H9 (cell line): ENCODE data around the gene MAN1A1. TPM values are rescaled to one million over a fixed set of nuclear protein-coding genes. Genes with fewer than 3 reads are reported as not detected.

ENCODE experiments used
- DNase-seq: peaks from one replicate; pipeline ENCODE4 v3.0.0-alpha.2; 2017
- H2AFZ ChIP-seq: one replicate; pipeline ENCODE4 v1.6.1; 2013; ENCODE audit warnings: mild to moderate bottlenecking, low read length, control low read depth, moderate library complexity
- H2AK5ac ChIP-seq: 2 replicates; pipeline ENCODE4 v1.6.1; 2013; ENCODE audit warnings: low read length, control low read depth, mixed read lengths; ENCODE audit not compliant: insufficient read length
- H2BK120ac ChIP-seq: one replicate; pipeline ENCODE4 v1.6.1; 2013; ENCODE audit warnings: low read depth, mild to moderate bottlenecking, low read length, control low read depth, inconsistent platforms; ENCODE audit not compliant: poor library complexity, severe bottlenecking
- H2BK12ac ChIP-seq: 2 replicates; pipeline ENCODE4 v1.6.1; 2013; ENCODE audit warnings: low read length, control low read depth, mixed read lengths, low read depth; ENCODE audit not compliant: insufficient read length
- H2BK15ac ChIP-seq: 2 replicates; pipeline ENCODE4 v1.6.1; 2013; ENCODE audit warnings: low read depth, low read length, control low read depth
- H2BK20ac ChIP-seq: one replicate; pipeline ENCODE4 v1.6.1; 2013; ENCODE audit warnings: low read depth, mild to moderate bottlenecking, low read length, control low read depth, inconsistent platforms; ENCODE audit not compliant: poor library complexity, severe bottlenecking
- H2BK5ac ChIP-seq: 2 replicates; pipeline ENCODE4 v1.6.1; 2013; ENCODE audit warnings: low read length, control low read depth, mixed read lengths; ENCODE audit not compliant: insufficient read length
- H3K14ac ChIP-seq: 2 replicates; pipeline ENCODE4 v1.6.1; 2013; ENCODE audit warnings: low read length, control low read depth; ENCODE audit not compliant: insufficient read depth
- H3K18ac ChIP-seq: 2 replicates; pipeline ENCODE4 v1.6.1; 2013; ENCODE audit warnings: low read depth, mild to moderate bottlenecking, mixed read lengths, low read length, control low read depth; ENCODE audit not compliant: insufficient read length
- H3K23ac ChIP-seq: 2 replicates; pipeline ENCODE4 v1.6.1; 2013; ENCODE audit warnings: low read length, control low read depth, mixed read lengths, low read depth; ENCODE audit not compliant: insufficient read length
- H3K23me2 ChIP-seq: 2 replicates; pipeline ENCODE4 v1.6.1; 2013; ENCODE audit warnings: low read depth, mild to moderate bottlenecking, mixed read lengths, low read length, control low read depth; ENCODE audit not compliant: insufficient read length, poor library complexity, severe bottlenecking
- H3K27ac ChIP-seq: 2 replicates; pipeline ENCODE4 v1.5.1; 2013; ENCODE audit warnings: low read length, control low read depth, mixed read lengths, low read depth; ENCODE audit not compliant: insufficient read length
- H3K27me3 ChIP-seq: 2 replicates; pipeline ENCODE4 v1.6.1; 2013; ENCODE audit warnings: low read length, control low read depth, inconsistent platforms; ENCODE audit not compliant: insufficient read depth
- H3K4ac ChIP-seq: 2 replicates; pipeline ENCODE4 v1.6.1; 2013; ENCODE audit warnings: low read depth, mild to moderate bottlenecking, control low read depth, inconsistent platforms, low read length, moderate library complexity
- H3K4me1 ChIP-seq: 2 replicates; pipeline ENCODE4 v1.6.1; 2013; ENCODE audit warnings: low read length, control low read depth, inconsistent platforms; ENCODE audit not compliant: insufficient read depth
- H3K4me2 ChIP-seq: 2 replicates; pipeline ENCODE4 v1.6.1; 2013; ENCODE audit warnings: low read length, control low read depth, mixed read lengths; ENCODE audit not compliant: insufficient read length, insufficient read depth
- H3K56ac ChIP-seq: 2 replicates; pipeline ENCODE4 v1.6.1; 2013; ENCODE audit warnings: low read depth, mild to moderate bottlenecking, mixed read lengths, low read length, control low read depth; ENCODE audit not compliant: insufficient read length
- H3K79me1 ChIP-seq: 2 replicates; pipeline ENCODE4 v1.6.1; 2013; ENCODE audit warnings: low read depth, mild to moderate bottlenecking, moderate library complexity, low read length, control low read depth, inconsistent platforms; ENCODE audit not compliant: insufficient read depth, poor library complexity, severe bottlenecking
- H3K79me2 ChIP-seq: 2 replicates; pipeline ENCODE4 v1.6.1; 2013; ENCODE audit warnings: low read length, control low read depth, inconsistent platforms; ENCODE audit not compliant: insufficient read depth
- H3K9ac ChIP-seq: 2 replicates; pipeline ENCODE4 v1.6.1; 2013; ENCODE audit warnings: low read length, control low read depth, mixed read lengths; ENCODE audit not compliant: insufficient read length; ENCODE audit errors: extremely low read depth
- H3K9me3 ChIP-seq: one replicate; pipeline ENCODE4 v1.6.1; 2013; ENCODE audit warnings: low read depth, low read length, inconsistent platforms; ENCODE audit not compliant: control insufficient read depth
- H3T11ph ChIP-seq: one replicate; pipeline ENCODE4 v1.6.1; 2013; ENCODE audit warnings: mild to moderate bottlenecking, low read length, control low read depth, inconsistent platforms
- H4K20me1 ChIP-seq: one replicate; pipeline ENCODE4 v1.6.1; 2013; ENCODE audit not compliant: control insufficient read depth, insufficient read length, insufficient read depth
- H4K5ac ChIP-seq: 2 replicates; pipeline ENCODE4 v1.6.1; 2013; ENCODE audit warnings: low read depth, mild to moderate bottlenecking, mixed read lengths, low read length, control low read depth; ENCODE audit not compliant: insufficient read length
- H4K8ac ChIP-seq: replicated peaks from 2 replicates; pipeline ENCODE4 v1.6.1; 2013; ENCODE audit warnings: low read length, control low read depth, mixed read lengths, low read depth; ENCODE audit not compliant: insufficient read length
- H4K91ac ChIP-seq: 2 replicates; pipeline ENCODE4 v1.6.1; 2013; ENCODE audit warnings: low read depth, mild to moderate bottlenecking, moderate library complexity, mixed read lengths, low read length, control low read depth; ENCODE audit not compliant: insufficient read length
- H3K27ac Mint-ChIP-seq, 3 experiments: 2 replicates in 2 of 3; 3 replicates in 1 of 3; pipeline ENCODE4 v1.8.0; 2020 to 2021; ENCODE audit warnings: mixed read lengths in 3 of 3, mild to moderate bottlenecking in 1 of 3, moderate library complexity in 1 of 3
- H3K27me3 Mint-ChIP-seq: 2 replicates; pipeline ENCODE4 v1.8.0; 2021; ENCODE audit warnings: low read depth, mild to moderate bottlenecking, moderate library complexity, mixed read lengths
- H3K36me3 Mint-ChIP-seq, 3 experiments: 2 replicates in 2 of 3; 3 replicates in 1 of 3; pipeline ENCODE4 v1.8.0; 2020 to 2021; ENCODE audit warnings: low read depth in 3 of 3, mixed read lengths in 3 of 3; ENCODE audit not compliant: insufficient read depth in 1 of 3
- H3K4me1 Mint-ChIP-seq, 2 experiments: 2 replicates each; pipeline ENCODE4 v1.8.0; 2020; ENCODE audit warnings: mixed read lengths in 2 of 2
- H3K4me3 Mint-ChIP-seq, 2 experiments: 2 replicates in 1 of 2; 3 replicates in 1 of 2; pipeline ENCODE4 v1.8.0; 2020 to 2021; ENCODE audit warnings: mild to moderate bottlenecking in 2 of 2, mixed read lengths in 2 of 2, moderate library complexity in 1 of 2
- H3K9me3 Mint-ChIP-seq, 2 experiments: 2 replicates in 1 of 2; 3 replicates in 1 of 2; pipeline ENCODE4 v1.8.0; 2020; ENCODE audit warnings: mild to moderate bottlenecking in 2 of 2, mixed read lengths in 2 of 2, moderate library complexity in 1 of 2
- WGBS: extraction: QIAGEN DNeasy Blood & Tissue Kit; methylation state at CpG from one replicate; pipeline ENCODE4 v1.1.7; 2013; ENCODE audit warnings: missing lambda C conversion rate, low lambda C conversion rate, mixed read lengths; ENCODE audit not compliant: insufficient read length; ENCODE audit errors: extremely low coverage; 5-methylcytosine and 5-hydroxymethylcytosine counted together
- total RNA-seq: library from RNA; stranded (reverse); gene quantifications from 2 replicates; pipeline ENCODE4 v1.2.1, GENCODE V29; 2021
- TF ChIP-seq, protein P1 (sequence below): fragments of 200-600 bp; sonication (generic); conservative IDR thresholded peaks from 3 replicates; pipeline ENCODE4 v1.8.0; 2021; ENCODE audit warnings: antibody characterized with exemption, mild to moderate bottlenecking

Gene MAN1A1
- total RNA-seq, 1 experiment from 2014 or later = 1.6 TPM

DNA sequence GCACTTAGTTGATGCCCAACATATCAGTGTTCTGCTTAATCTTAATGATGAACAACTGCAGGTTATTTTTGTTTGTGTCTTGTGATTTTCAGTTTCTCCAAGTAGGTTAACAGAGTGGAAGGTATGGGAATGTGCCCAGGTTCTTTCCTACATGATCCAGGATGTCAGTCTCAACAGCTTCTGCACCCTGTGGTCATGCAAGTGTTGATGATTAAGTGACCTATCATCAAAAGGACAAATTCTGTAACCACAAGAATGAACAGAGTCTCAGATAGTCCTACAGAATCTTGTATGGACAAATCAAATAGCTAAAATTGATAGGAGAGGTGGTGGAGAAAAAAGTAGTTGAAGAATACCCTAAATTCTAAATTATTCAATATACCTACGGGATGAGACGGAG lies 26.1 kb downstream of the MAN1A1 start:
- Histone ChIP-seq H3K56ac (no peak overlapping the region), H3K18ac (no peak overlapping the region), H2AFZ (no peak overlapping the region), H2BK5ac (no peak overlapping the region), H2BK120ac (no peak overlapping the region), H2BK15ac (no peak overlapping the region), H3K9me3 (no peaks in the 10 kb centered on the region), H4K20me1 (no peaks in the 10 kb centered on the region), H3K4me1 (no peaks in the 10 kb centered on the region), H3K4me2 (no peak overlapping the region), H3K27me3 (no peaks in the 10 kb centered on the region), H3K14ac (no peak overlapping the region), H3T11ph (no peak overlapping the region), H3K9ac (no peak overlapping the region), H2BK20ac (no peak overlapping the region), H4K5ac (no peak overlapping the region), H3K4ac (no peak overlapping the region), H2BK12ac (no peak overlapping the region), H3K27ac (no peak overlapping the region), H3K79me1 (no peaks in the 10 kb centered on the region), H3K23ac (no peak overlapping the region), H3K79me2 (no peaks in the 10 kb centered on the region), H3K23me2 (no peaks in the 10 kb centered on the region), H4K91ac (no peak overlapping the region), H2AK5ac (no peak overlapping the region), H4K8ac (no peak overlapping the region)
- Mint-ChIP-seq H3K27ac (no peak overlapping the region), H3K27me3 (no peaks in the 10 kb centered on the region), H3K4me3 (no peak overlapping the region), H3K4me1 (peaks cover 2 to 7% of the 10 kb centered on the region in 2 experiments; a peak in 3 of 4 replicates), H3K9me3 (no peaks in the 10 kb centered on the region), H3K36me3 (no peaks in the 10 kb centered on the region)
- DNase-seq = no peak
- WGBS = no CpG with 5 or more reads among the region's 2 CpGs
- TF ChIP-seq, protein P1, sequence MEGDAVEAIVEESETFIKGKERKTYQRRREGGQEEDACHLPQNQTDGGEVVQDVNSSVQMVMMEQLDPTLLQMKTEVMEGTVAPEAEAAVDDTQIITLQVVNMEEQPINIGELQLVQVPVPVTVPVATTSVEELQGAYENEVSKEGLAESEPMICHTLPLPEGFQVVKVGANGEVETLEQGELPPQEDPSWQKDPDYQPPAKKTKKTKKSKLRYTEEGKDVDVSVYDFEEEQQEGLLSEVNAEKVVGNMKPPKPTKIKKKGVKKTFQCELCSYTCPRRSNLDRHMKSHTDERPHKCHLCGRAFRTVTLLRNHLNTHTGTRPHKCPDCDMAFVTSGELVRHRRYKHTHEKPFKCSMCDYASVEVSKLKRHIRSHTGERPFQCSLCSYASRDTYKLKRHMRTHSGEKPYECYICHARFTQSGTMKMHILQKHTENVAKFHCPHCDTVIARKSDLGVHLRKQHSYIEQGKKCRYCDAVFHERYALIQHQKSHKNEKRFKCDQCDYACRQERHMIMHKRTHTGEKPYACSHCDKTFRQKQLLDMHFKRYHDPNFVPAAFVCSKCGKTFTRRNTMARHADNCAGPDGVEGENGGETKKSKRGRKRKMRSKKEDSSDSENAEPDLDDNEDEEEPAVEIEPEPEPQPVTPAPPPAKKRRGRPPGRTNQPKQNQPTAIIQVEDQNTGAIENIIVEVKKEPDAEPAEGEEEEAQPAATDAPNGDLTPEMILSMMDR = no peak
